ENCODE measurements around the gene KDF1. TPM values are rescaled to one million over a fixed set of nuclear protein-coding genes. Genes with fewer than 3 reads are reported as not detected.

The KDF1 gene
- total and polyA plus RNA-seq, 2 of the 13 experiments (the other 11 are each of a cell fraction or from before 2014, with no cell fraction given), result 1.9 to 4.9 TPM

- TF ChIP-seq ZFP36 (IDR thresholded peaks at IDR 0.05; ENCODE audit: borderline replicate concordance, low read depth, low read length, partially characterized antibody) (no peak), ZNF24 (IDR thresholded peaks at IDR 0.05) (no peak), TCF7L2 (IDR thresholded peaks at IDR 0.05; ENCODE audit: low read depth, low read length) (no peak), ZNF709 (CRISPR knock-in tag; IDR thresholded peaks at IDR 0.05) (0 out of 2 replicates have a peak, but pooled peaks have one; percentile 65), ZNF780A (CRISPR knock-in tag; IDR thresholded peaks at IDR 0.05) (no peak), EZH2 (conservative IDR thresholded peaks at IDR 0.05; ENCODE audit: low read depth, low read length) (no peak), HMG20A (CRISPR knock-in tag; IDR thresholded peaks at IDR 0.05; ENCODE audit: borderline replicate concordance) (no peak), ZNF557 (CRISPR knock-in tag; IDR thresholded peaks at IDR 0.05) (no peak), IRX3 (CRISPR knock-in tag; IDR thresholded peaks at IDR 0.05; ENCODE audit: borderline replicate concordance, low read depth) (peak; percentile 83; the same call in 1 of the 2 replicates), ZNF564 (CRISPR knock-in tag; IDR thresholded peaks at IDR 0.05) (no peak), ZNF138 (CRISPR knock-in tag; IDR thresholded peaks at IDR 0.05; ENCODE audit: low read depth) (peak; percentile 76; the same call in 1 of the 2 replicates), ZNF704 (CRISPR knock-in tag; IDR thresholded peaks at IDR 0.05; ENCODE audit: borderline replicate concordance) (peak; percentile 86; the same call in 1 of the 2 replicates), CTCF (CRISPR knock-in tag; IDR thresholded peaks at IDR 0.05) (no peak), GMEB1 (CRISPR knock-in tag; IDR thresholded peaks at IDR 0.05; ENCODE audit: borderline replicate concordance) (peak; percentile 73), SIN3B (IDR thresholded peaks at IDR 0.05; ENCODE audit: low read length) (peak; percentile 100), ZFAT (CRISPR knock-in tag; conservative IDR thresholded peaks at IDR 0.05) (no peak), ZXDC (CRISPR knock-in tag; IDR thresholded peaks at IDR 0.05) (no peak), TBX3 (IDR thresholded peaks at IDR 0.05; ENCODE audit: borderline replicate concordance) (no peak), HNRNPK (IDR thresholded peaks at IDR 0.05; ENCODE audit: low read depth, low read length, poor library complexity, severe bottlenecking) (no peak)
- TF ChIP-seq, protein P1, sequence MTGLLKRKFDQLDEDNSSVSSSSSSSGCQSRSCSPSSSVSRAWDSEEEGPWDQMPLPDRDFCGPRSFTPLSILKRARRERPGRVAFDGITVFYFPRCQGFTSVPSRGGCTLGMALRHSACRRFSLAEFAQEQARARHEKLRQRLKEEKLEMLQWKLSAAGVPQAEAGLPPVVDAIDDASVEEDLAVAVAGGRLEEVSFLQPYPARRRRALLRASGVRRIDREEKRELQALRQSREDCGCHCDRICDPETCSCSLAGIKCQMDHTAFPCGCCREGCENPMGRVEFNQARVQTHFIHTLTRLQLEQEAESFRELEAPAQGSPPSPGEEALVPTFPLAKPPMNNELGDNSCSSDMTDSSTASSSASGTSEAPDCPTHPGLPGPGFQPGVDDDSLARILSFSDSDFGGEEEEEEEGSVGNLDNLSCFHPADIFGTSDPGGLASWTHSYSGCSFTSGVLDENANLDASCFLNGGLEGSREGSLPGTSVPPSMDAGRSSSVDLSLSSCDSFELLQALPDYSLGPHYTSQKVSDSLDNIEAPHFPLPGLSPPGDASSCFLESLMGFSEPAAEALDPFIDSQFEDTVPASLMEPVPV (CRISPR knock-in tag; IDR thresholded peaks at IDR 0.05), result peak; percentile 92
These were observed 60.1 kb downstream of the KDF1 start, which contains the start of gene GPATCH3 (continued) for GRCh38 chr1:26900001-26900814.
